ENCODE results near the gene RUSF1. TPM values are rescaled to one million over a fixed set of nuclear protein-coding genes. Genes with fewer than 3 reads are reported as not detected.

The RUSF1 gene
- total and polyA plus RNA-seq, 2 donors from 2014 or later: 51.8 to 69.2 TPM

GRCh38 chr16:31478956-31479355 is 29.2 kb downstream of the RUSF1 start:
- intact Hi-C loops (cut with DNase I): no loop called here
- no peak for DNase-seq
- FAIRE-seq: no peak
- Histone ChIP-seq H3K4me1 (ENCODE audit: control insufficient read depth in 2 of 3, insufficient read depth in 2 of 3, low read depth in 1 of 3, low read length in 3 of 3) (peaks cover 0 to 16% (median 3%) of the 10 kb centered on the region in 3 donors), H3K9ac (ENCODE audit: low read length in 3 of 3) (no peak overlapping the region), H3K36me3 (ENCODE audit: control insufficient read depth in 2 of 3, insufficient read depth in 3 of 3, low read length in 3 of 3) (peaks cover 0 to 4% (median 0%) of the 10 kb centered on the region in 3 donors), H3K27me3 (ENCODE audit: control insufficient read depth, insufficient read depth, low read length) (no peaks in the 10 kb centered on the region), H3K9me3 (ENCODE audit: control insufficient read depth in 2 of 3, insufficient read depth in 1 of 3, low read length in 3 of 3) (no peaks in the 10 kb centered on the region), H3K27ac (ENCODE audit: low read depth in 2 of 2, low read length in 2 of 2) (peak overlapping the region in 1 of 2 donors; percentile 1), H3K4me3 (ENCODE audit: low read length in 3 of 3) (no peak overlapping the region)
- TF ChIP-seq CTCF (IDR thresholded peaks at IDR 0.05; ENCODE audit: borderline replicate concordance, extremely low read depth, insufficient read depth): no peak

- Histone ChIP-seq H3K4me1 (ENCODE audit: control insufficient read depth in 2 of 3, insufficient read depth in 2 of 3, low read depth in 1 of 3, low read length in 3 of 3) (peaks cover 0 to 16% (median 3%) of the 10 kb centered on the region in 3 donors), H3K27ac (ENCODE audit: low read depth in 2 of 2, low read length in 2 of 2) (peak overlapping the region; percentile 79 to 90), H3K9me3 (ENCODE audit: control insufficient read depth in 2 of 3, insufficient read depth in 1 of 3, low read length in 3 of 3) (no peaks in the 10 kb centered on the region), H3K27me3 (ENCODE audit: control insufficient read depth, insufficient read depth, low read length) (no peaks in the 10 kb centered on the region), H3K36me3 (ENCODE audit: control insufficient read depth in 2 of 3, insufficient read depth in 3 of 3, low read length in 3 of 3) (peaks cover 0 to 4% (median 0%) of the 10 kb centered on the region in 3 donors), H3K4me3 (ENCODE audit: low read length in 3 of 3) (peak overlapping the region in 2 of 3 donors; percentile 34 to 61), H3K9ac (ENCODE audit: low read length in 3 of 3) (peak overlapping the region in 1 of 3 donors; percentile 22)
- intact Hi-C loops (cut with DNase I): no loop called here
- no peak for FAIRE-seq
- DNase-seq: peak; percentile 71 to 94 (median 79)
- TF ChIP-seq CTCF (IDR thresholded peaks at IDR 0.05; ENCODE audit: borderline replicate concordance, extremely low read depth, insufficient read depth): peak; percentile 32
These were observed 30.7 kb downstream of the RUSF1 start for GRCh38 chr16:31477220-31478216.

GRCh38 chr16:31476303-31477219 is 31.6 kb downstream of the RUSF1 start:
- H3K4me1 ChIP-seq (ENCODE audit: control insufficient read depth in 2 of 3, insufficient read depth in 2 of 3, low read depth in 1 of 3, low read length in 3 of 3): peaks cover 0 to 16% (median 3%) of the 10 kb centered on the region in 3 donors
- no peak for TF ChIP-seq CTCF (IDR thresholded peaks at IDR 0.05; ENCODE audit: borderline replicate concordance, extremely low read depth, insufficient read depth)
- H3K9ac ChIP-seq (ENCODE audit: low read length in 3 of 3): peak overlapping the region in 2 of 3 donors; percentile 6 to 58
- FAIRE-seq: no peak
- peak overlapping the region in 2 of 3 donors; percentile 61 to 67 for H3K4me3 ChIP-seq (ENCODE audit: low read length in 3 of 3)
- peaks cover 0 to 4% (median 0%) of the 10 kb centered on the region in 3 donors for H3K36me3 ChIP-seq (ENCODE audit: control insufficient read depth in 2 of 3, insufficient read depth in 3 of 3, low read length in 3 of 3)
- H3K27me3 ChIP-seq (ENCODE audit: control insufficient read depth, insufficient read depth, low read length): no peaks in the 10 kb centered on the region
- no peaks in the 10 kb centered on the region for H3K9me3 ChIP-seq (ENCODE audit: control insufficient read depth in 2 of 3, insufficient read depth in 1 of 3, low read length in 3 of 3)
- DNase-seq: peak; percentile 46 to 97 (median 65)
- intact Hi-C loops (cut with DNase I): no loop called here
- peak overlapping the region; percentile 86 to 90 for H3K27ac ChIP-seq (ENCODE audit: low read depth in 2 of 2, low read length in 2 of 2)
